Measurements from ENCODE around the gene OGDH.
"Not testable (repeated sequence)": the region's sequence is repeated elsewhere in the genome, so short reads cannot be mapped to it uniquely, and the experiment has no call there.

The OGDH gene

GRCh38 chr7:44712012-44712411, 105.6 kb downstream of the OGDH start:
- H3K27ac ChIP-seq = no peak overlapping the region

DNA sequence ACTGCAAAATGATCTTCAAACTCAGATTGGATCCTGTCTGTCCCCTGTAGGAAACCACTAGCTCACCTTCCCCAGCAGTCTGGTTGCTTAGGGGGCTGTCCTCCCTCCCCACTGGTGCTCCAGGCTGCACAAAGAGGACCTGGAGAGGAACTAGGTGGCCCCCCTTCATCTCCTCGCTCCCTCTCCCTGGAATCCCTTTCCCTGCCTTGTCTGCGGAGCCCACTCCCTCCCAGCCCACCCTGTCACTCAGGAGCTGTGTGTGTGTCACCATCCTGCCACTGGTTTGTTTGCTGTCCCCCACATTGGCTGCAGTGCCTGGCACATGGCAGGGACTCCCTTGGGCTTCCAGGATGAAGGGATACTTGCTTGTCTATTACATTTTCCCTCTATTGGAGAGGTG, 106.7 kb downstream of the OGDH start:
- no peak overlapping the region for H3K27ac ChIP-seq
- no peak for TF ChIP-seq ZFX (IDR thresholded peaks at IDR 0.05)
- TF ChIP-seq, protein P1, sequence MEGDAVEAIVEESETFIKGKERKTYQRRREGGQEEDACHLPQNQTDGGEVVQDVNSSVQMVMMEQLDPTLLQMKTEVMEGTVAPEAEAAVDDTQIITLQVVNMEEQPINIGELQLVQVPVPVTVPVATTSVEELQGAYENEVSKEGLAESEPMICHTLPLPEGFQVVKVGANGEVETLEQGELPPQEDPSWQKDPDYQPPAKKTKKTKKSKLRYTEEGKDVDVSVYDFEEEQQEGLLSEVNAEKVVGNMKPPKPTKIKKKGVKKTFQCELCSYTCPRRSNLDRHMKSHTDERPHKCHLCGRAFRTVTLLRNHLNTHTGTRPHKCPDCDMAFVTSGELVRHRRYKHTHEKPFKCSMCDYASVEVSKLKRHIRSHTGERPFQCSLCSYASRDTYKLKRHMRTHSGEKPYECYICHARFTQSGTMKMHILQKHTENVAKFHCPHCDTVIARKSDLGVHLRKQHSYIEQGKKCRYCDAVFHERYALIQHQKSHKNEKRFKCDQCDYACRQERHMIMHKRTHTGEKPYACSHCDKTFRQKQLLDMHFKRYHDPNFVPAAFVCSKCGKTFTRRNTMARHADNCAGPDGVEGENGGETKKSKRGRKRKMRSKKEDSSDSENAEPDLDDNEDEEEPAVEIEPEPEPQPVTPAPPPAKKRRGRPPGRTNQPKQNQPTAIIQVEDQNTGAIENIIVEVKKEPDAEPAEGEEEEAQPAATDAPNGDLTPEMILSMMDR (conservative IDR thresholded peaks at IDR 0.05) = no peak

More at GRCh38 chr7:44712012-44712411, 105.6 kb downstream of the OGDH start:
- TF ChIP-seq, protein P1 (conservative IDR thresholded peaks at IDR 0.05) = no peak
- no peak for TF ChIP-seq ZFX (IDR thresholded peaks at IDR 0.05)

DNA sequence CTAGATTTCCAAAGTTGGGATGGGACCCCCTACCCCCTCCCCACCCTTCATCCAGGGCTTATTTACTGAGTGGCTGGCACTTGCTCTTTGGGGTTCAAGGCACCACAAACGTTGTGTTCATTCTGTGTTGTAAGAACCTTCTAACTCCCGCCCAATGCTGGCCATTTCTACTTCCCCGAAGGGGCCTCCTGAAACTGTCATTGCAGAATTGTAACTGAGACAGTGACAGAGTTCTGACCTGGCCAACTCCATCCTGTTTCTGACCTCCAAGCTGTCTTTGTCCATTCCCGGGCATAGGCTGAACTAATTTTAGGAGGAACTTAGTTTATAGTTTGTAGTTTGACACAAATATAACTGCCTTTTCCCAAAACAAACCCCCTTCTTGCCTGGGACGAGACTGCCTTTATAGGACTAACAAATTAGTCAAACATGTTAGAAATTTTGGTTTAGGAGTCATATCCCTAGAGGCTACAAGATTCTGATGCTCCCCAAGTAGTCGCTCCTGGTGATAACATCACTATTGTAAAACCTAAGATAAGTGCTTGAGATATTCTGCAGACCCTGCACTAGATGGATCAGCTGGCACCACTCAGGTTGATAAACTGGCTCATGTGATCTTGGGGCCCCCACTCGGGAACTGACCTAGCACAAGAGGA, 107.4 kb downstream of the OGDH start:
- no peak for TF ChIP-seq ZFX (IDR thresholded peaks at IDR 0.05)
- TF ChIP-seq, protein P1 (conservative IDR thresholded peaks at IDR 0.05) = no peak
- H3K27ac ChIP-seq = no peak overlapping the region

DNA sequence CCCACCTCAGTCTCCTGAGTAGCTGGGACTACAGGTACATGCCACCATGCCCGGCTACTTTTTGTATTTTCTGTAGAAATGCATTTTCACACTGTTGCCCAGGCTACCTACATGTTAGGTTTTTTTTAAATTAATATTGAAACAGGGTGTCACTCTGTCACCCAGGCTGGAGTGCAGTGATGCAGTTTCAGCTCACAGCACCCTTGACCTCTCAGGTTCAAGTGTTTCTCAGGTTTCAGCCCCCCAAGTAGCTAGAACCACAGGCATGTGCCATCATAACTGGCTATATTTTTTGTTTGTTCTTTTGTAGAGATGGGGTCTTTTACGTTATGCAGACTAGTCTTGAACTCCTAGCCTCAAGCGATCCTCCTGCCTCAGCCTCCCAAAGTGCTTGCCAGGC, 109.8 kb downstream of the OGDH start:
- no peak for TF ChIP-seq ZFX (IDR thresholded peaks at IDR 0.05)
- TF ChIP-seq, protein P1 (conservative IDR thresholded peaks at IDR 0.05) = no peak
- H3K27ac ChIP-seq = no peak overlapping the region

DNA sequence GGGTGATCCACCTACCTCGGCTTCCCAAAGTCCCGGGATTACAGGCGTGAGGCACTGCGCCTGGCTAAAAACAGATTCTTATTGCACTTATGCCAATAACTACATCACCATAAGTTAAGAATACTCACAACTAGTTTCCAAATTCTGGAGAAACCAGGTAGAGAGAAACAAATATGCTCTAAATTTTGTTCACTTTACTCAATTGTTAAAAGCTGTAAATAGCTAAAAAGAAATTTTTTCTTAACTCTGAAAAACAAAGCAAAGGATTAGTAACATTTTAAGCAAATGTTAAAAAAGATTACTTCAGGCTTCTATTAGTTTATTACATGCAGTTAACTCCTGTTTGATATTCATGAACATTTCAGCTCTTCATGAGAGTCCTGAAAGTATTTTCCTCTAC, 113.9 kb downstream of the OGDH start:
- no peak overlapping the region for H3K27ac ChIP-seq
- TF ChIP-seq ZFX (IDR thresholded peaks at IDR 0.05) = no peak
- TF ChIP-seq, protein P1 (conservative IDR thresholded peaks at IDR 0.05) = no peak

DNA sequence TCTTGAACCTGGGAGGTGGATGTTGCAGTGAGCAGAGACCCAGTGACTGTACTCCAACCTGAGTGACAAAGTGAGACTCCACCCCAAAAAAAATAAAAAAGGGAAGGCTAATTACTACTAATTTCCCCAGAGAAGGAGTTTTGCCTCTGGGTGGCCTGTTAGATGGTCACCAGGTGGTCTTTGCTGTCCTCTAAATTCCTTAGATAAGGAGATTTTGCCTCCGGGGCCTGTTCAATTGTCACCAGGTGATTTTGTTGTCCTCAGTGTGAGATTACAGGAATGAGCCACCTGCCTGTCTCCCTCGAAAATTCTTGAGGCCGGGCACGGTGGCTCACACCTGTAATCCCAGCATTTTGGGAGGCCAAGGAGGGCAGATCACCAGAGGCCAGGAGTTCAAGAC, 117.8 kb downstream of the OGDH start:
- TF ChIP-seq, protein P1 (conservative IDR thresholded peaks at IDR 0.05) = no peak
- TF ChIP-seq ZFX (IDR thresholded peaks at IDR 0.05) = no peak
- H3K27ac ChIP-seq = no peak overlapping the region

DNA sequence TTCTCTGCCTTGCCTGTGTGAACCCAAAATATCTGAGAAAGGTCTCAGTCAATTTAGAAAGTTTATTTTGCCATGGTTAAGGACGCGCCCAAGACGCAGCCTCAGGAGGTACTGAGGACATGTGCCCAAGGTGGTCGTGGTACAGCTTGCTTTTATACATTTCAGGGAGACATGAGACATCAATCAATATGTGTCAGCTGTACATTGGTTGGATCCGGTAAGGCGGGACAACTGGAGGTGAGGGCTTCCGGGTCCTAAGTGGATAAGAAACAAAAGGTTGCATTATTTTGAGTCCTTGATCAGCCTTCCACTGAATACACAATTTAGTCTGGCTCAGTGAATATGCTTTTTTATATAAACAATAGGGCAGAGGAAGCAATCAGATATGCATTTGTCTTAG, 119.8 kb downstream of the OGDH start:
- H3K27ac ChIP-seq = not testable (repeated sequence)
